Measurements from ENCODE around the gene KCNQ4. TPM values are rescaled to one million over a fixed set of nuclear protein-coding genes. Genes with fewer than 3 reads are reported as not detected.
A peak's percentile ranks its signal among the peaks of the same experiment; 100 is the strongest.

The KCNQ4 gene
- total RNA-seq, 1 experiment from 2014 or later = 1.4 TPM

DNA sequence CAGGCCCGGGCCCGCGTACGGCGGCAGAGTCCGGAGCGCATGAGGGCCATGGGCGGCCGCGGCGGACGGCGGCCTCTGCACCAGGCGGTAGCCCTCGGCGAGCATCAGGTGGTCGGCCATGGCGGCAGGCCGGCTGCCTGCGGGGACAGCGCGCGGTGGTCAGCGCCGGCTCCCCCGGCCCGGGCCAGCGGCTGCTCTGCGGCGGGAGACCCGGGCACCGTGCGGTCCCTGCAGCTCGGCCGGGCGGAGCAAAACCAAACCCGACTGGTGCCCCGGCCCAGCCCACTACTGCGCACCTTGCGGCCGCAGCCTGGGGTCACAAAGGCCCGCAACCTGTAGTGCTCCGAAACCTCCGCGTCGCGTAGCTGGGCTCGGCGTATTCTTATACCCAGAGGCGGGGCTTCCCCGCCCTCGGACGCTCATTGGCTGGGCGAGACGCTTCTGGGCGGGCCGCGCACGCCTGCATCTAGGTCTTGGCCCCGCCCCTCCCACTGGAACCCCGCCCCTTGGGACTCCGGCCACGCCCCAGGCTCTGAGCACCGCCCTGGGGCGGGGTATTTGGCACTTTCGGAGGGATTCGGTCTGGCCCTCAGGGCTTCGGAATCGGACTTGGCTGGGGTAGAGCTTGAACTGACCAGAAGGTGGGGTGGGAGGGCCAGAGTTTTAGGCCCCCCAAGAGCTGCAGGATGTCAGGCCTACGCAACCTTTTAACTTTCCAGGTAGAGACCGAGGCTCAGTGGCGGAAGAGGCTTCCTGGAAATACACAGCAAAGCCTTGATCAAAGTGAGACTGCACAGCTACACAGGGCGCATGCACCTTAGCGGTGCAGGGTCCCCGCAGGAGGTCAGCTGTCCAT is 78.6 kb downstream of the KCNQ4 start, which contains the start of gene CITED4:
Gene CITED4 (minus strand): TSS at position 356 of the 856 bp plus-strand sequence. CDS start 236 bp downstream, at position 120.
- H3K27ac Mint-ChIP-seq = 0 out of 7 replicates have a peak within 1 kb of the TSS, but pooled peaks of 1 of the 3 experiments have one; percentile 24
- DNase-seq = peak; percentile 97

More for the DNA sequence above, 78.6 kb downstream of the KCNQ4 start, which contains the start of gene CITED4:
- Histone ChIP-seq H4K8ac (replicated peaks; ENCODE audit: insufficient read length, low read depth, low read length) (no peak within 1 kb of the TSS), H3K56ac (ENCODE audit: insufficient read length, low read depth, low read length) (no peak within 1 kb of the TSS), H3K18ac (ENCODE audit: insufficient read length, low read depth, low read length) (no peak within 1 kb of the TSS), H3T11ph (ENCODE audit: low read length) (no peak within 1 kb of the TSS), H3K23me2 (ENCODE audit: insufficient read length, low read depth, low read length, poor library complexity, severe bottlenecking) (peaks cover 4% of the 10 kb centered on the region), H3K4ac (ENCODE audit: low read depth, low read length) (no peak within 1 kb of the TSS), H3K79me2 (ENCODE audit: insufficient read depth, low read length) (no peaks in the 10 kb centered on the region), H3K14ac (ENCODE audit: insufficient read depth, low read length) (peak within 1 kb of the TSS; percentile 81), H4K5ac (ENCODE audit: insufficient read length, low read depth, low read length) (no peak within 1 kb of the TSS), H3K23ac (ENCODE audit: insufficient read length, low read depth, low read length) (no peak within 1 kb of the TSS), H2AK5ac (ENCODE audit: insufficient read length, low read length) (no peak within 1 kb of the TSS), H2BK15ac (ENCODE audit: low read depth, low read length) (no peak within 1 kb of the TSS), H3K9ac (ENCODE audit: extremely low read depth, insufficient read length, low read length) (no peak within 1 kb of the TSS), H3K27me3 (ENCODE audit: insufficient read depth, low read length) (no peaks in the 10 kb centered on the region; the same call in 1 of the 2 replicates), H3K79me1 (ENCODE audit: insufficient read depth, low read depth, low read length, poor library complexity, severe bottlenecking) (no peaks in the 10 kb centered on the region), H2AFZ (ENCODE audit: low read length) (peak within 1 kb of the TSS; percentile 41), H3K4me1 (ENCODE audit: insufficient read depth, low read length) (no peaks in the 10 kb centered on the region), H2BK120ac (ENCODE audit: low read depth, low read length, poor library complexity, severe bottlenecking) (no peak within 1 kb of the TSS), H2BK20ac (ENCODE audit: low read depth, low read length, poor library complexity, severe bottlenecking) (no peak within 1 kb of the TSS), H2BK12ac (ENCODE audit: insufficient read length, low read depth, low read length) (no peak within 1 kb of the TSS), H4K20me1 (ENCODE audit: control insufficient read depth, insufficient read depth, insufficient read length) (no peaks in the 10 kb centered on the region), H3K27ac (ENCODE audit: insufficient read length, low read depth, low read length) (no peak within 1 kb of the TSS), H3K4me2 (ENCODE audit: insufficient read depth, insufficient read length, low read length) (peak within 1 kb of the TSS; percentile 62), H2BK5ac (ENCODE audit: insufficient read length, low read length) (no peak within 1 kb of the TSS), H3K9me3 (ENCODE audit: control insufficient read depth, low read depth, low read length) (no peaks in the 10 kb centered on the region), H4K91ac (ENCODE audit: insufficient read length, low read depth, low read length) (no peak within 1 kb of the TSS)
- TF ChIP-seq, protein P1, sequence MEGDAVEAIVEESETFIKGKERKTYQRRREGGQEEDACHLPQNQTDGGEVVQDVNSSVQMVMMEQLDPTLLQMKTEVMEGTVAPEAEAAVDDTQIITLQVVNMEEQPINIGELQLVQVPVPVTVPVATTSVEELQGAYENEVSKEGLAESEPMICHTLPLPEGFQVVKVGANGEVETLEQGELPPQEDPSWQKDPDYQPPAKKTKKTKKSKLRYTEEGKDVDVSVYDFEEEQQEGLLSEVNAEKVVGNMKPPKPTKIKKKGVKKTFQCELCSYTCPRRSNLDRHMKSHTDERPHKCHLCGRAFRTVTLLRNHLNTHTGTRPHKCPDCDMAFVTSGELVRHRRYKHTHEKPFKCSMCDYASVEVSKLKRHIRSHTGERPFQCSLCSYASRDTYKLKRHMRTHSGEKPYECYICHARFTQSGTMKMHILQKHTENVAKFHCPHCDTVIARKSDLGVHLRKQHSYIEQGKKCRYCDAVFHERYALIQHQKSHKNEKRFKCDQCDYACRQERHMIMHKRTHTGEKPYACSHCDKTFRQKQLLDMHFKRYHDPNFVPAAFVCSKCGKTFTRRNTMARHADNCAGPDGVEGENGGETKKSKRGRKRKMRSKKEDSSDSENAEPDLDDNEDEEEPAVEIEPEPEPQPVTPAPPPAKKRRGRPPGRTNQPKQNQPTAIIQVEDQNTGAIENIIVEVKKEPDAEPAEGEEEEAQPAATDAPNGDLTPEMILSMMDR (conservative IDR thresholded peaks at IDR 0.05) = peak; percentile 68
- H3K4me1 Mint-ChIP-seq = peaks cover 18 to 32% of the 10 kb centered on the region in 2 experiments
- peaks cover 32% of the 10 kb centered on the region for H3K27me3 Mint-ChIP-seq (ENCODE audit: low read depth)
- H3K9me3 Mint-ChIP-seq = no peaks in the 10 kb centered on the region
- peaks cover 0 to 2% (median 0%) of the 10 kb centered on the region in 3 experiments; a peak in 2 of 7 replicates for H3K36me3 Mint-ChIP-seq (ENCODE audit: insufficient read depth in 1 of 3, low read depth in 3 of 3)
- WGBS (ENCODE audit: extremely low coverage, insufficient read length, low lambda C conversion rate) = no CpG with 5 or more reads among the region's 75 CpGs
- H3K4me3 Mint-ChIP-seq = peak within 1 kb of the TSS; percentile 69 to 88
